Right hindlimb (tissue), 1 donor: ENCODE data around the gene DHX16.
A peak's percentile ranks its signal among the peaks of the same experiment; 100 is the strongest.
"Not testable (repeated sequence)": the region's sequence is repeated elsewhere in the genome, so short reads cannot be mapped to it uniquely, and the experiment has no call there.

ENCODE experiments used
- DNase-seq: peaks from one replicate; pipeline ENCODE4 v3.0.0-alpha.2; 2018

The DHX16 gene

DNA sequence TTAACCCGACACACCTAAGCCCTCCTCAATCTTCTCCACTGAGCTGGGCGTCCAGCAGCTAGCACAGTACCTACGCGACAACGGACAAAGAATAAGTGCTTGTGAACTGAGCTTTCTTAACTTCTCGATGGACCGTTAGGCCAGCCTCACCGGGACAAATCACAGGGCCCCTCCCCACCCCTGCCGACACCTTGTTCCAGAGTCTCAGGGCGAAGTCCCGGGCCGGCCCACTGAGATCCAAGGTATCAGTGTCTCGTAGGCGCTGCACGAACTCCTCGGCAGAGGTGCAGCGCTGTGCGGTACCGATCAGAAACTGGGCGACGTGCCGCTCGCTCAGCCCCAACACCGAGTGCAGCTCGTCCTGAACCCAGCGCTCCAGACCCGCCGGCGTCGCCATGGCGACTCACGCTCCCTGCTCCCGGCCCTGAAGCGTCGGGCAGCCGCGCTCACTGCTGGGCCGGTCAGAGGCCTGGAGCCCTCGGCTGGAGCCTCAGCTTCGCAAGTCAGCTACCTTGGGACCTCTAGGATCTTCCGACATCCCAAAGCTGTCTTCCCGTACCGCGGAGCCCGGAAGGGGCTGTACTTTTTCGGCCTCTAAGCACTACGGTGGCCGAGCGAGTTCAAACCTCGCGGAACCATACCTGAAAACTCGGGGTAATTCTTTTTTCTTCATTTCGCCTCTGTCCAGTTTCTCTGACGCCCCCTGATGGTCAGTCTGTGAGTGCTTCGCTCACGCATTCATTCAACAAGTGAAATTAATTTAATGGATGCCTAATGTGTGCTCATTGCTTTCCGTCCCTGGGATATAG is at the start of gene DHX16:
Gene DHX16 (minus strand): TSS at position 562 of the 809 bp plus-strand sequence. CDS start 165 bp downstream, at position 397.
- peak; percentile 97 for DNase-seq

DNA sequence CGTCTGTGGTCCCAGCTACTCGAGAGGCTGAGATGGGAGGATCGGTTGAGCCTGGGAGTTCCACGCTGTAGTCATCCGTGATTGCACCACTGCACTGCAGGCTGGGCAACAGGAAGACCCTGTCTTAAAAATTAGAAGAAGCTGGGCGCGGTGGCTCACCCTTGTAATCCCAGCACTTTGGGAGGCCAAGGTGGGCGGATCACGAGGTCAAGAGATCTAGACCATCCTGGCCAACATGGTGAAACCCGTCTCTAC is 49.1 kb upstream of the DHX16 start:
- DNase-seq: not testable (repeated sequence)

DNA sequence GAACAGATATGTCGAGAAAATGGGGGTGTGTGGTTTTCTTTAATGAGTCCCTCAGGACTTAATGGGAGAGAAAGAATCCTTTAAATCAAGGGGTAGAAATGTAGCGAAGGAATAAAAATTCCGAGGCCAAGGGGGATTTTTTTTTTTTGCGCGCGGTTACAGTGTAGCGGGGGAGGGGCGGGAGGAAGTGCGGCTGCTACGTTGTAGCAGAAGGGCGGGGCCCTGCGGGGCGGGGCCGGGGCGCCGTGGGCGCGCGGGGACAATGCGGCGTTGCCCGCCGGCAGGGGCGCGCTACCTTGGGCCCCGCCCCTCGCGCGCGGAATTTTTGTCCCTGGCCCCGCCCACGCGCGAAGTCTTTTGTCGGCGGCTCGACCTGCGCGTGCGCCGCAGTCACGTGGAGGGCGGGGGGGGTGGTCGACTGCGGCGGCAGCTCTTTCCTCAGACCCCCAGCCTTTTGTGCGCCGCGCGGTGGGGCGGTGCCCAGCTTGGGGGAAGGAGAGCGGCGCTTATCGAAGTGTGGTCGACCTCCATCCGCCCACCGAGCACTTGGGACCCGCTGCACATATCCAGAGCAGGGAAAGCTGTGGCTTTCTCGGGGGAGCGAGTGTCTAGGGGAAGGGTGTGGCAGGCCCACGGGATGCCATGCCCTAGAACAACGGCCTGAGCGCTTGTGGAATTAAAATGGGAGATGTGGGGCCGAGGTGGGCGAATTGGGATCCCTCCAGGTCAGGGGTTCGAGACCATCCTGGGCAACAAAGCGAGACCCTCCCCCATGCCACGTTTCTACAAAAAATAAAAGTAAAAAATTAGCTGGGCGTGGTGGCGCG is 48.6 kb upstream of the DHX16 start:
- DNase-seq: peak; percentile 94

DNA sequence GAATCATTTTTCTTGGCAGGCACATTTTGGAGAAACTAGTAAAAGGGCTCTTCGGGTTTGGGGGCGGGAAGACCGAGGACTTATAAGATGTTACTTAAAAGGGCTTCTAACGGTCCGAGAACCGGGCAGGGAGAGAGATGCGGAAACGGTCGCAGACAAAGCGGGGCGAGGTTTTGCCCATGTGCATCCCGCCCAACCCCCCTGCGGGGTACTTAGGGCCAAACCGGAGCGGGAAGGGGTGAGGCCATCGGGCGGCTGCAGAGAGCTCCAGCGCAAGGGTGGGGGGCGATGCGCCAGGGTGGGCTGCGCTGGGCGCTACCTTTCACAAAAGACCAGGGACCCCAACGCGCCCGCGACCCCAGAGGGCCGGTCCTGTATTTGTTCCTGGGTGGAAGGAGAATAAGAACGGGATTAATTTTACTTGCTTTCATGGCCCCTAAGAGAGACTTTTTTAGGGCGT is 48.0 kb upstream of the DHX16 start:
- DNase-seq: peak; percentile 80

DNA sequence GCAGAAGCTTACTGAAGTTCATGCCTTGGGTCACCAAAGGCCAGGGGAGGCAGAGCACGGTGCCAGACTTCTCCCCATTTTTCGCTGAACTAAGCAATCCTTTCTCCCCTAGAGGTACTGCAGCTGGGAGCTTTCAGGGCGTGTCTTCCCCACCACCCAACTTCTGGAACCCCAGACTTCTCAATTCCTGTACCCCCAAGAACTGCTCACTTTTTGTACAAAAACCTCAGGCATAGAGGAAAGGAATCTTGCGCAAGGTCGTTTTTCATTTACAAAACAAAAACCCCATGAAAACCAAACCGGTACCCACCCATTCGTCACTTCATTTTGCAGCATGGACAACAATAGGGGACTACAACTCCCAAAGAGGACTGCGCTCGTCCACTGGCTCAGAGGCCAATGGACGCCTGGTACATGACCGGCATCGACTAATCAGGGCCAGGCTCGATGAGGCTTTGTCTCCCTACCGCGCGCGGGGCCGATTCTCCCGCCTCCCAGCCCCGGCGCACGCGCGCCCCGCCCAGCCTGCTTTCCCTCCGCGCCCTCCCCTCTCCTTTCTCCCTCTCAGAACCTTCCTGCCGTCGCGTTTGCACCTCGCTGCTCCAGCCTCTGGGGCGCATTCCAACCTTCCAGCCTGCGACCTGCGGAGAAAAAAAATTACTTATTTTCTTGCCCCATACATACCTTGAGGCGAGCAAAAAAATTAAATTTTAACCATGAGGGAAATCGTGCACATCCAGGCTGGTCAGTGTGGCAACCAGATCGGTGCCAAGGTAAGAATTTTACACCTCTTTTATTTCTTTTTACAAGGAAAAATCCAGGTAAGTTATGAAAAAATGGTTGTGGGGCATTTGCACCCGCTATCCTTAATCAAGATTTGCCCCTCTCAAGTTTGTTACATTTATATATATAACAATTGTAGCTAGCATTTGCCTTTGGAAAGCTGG is 47.3 kb upstream of the DHX16 start, which contains the start of gene TUBB:
Gene TUBB (plus strand): TSS at position 562 of the 947 bp plus-strand sequence. CDS start 155 bp downstream, at position 717.
- peak; percentile 98 for DNase-seq

DNA sequence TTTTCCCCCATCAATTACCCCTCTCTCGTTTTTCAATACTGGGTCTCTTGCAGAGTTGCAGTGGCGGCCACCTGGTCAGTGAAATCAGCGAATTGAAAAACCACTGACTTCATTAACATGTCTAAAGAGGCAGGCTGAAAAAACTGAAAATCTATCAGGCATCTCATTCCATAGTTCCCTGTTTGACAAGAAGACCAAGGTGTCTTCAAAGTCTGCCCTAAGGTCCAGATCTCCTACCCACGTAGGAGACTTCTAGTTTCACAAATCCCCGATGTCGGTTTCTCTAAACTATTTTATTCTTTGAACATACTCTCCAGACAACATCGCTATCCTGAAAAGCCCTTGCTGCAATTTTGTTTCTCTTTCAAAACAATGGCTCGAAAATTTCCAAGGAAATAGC is 46.5 kb upstream of the DHX16 start:
- DNase-seq: no peak

DNA sequence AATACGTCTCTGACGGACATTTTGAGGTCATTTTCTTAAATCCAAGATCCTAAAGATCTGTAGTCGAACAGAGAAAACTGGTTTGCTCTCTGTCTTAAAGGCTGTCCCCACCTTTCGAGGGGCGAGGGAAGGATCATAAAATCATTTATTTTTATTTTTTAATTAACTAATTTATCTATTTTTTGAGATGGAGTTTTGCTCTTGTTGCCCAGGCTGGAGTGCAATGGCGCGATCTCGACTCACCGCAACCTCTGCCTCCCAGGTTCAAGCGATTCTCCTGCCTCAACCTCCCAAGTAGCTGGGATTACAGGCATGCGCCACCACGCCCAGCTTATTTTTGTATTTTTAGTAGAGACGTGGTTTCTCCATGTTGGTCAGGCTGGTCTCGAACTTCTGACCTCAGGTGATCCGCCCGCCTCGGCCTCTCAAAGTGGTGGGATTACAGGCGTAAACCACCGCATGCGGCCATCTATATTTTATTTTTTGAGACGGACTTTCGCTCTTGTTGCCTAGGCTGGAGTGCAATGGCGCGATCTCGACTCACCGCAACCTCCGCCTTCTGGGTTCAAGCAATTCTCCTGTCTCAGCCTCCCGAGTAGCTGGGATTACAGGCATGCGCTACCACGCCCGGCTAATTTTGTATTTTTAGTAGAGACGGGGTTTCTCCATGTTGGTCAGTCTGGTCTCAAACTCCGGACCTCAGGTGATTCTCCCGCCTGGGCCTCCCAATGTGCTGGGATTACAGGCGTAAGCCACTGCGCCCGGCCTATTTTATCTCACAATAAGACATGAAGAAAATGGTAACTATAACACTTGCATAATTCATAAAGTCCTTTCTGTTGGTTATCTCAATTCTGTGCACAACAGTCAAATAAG is 45.3 kb upstream of the DHX16 start:
- not testable (repeated sequence) for DNase-seq

DNA sequence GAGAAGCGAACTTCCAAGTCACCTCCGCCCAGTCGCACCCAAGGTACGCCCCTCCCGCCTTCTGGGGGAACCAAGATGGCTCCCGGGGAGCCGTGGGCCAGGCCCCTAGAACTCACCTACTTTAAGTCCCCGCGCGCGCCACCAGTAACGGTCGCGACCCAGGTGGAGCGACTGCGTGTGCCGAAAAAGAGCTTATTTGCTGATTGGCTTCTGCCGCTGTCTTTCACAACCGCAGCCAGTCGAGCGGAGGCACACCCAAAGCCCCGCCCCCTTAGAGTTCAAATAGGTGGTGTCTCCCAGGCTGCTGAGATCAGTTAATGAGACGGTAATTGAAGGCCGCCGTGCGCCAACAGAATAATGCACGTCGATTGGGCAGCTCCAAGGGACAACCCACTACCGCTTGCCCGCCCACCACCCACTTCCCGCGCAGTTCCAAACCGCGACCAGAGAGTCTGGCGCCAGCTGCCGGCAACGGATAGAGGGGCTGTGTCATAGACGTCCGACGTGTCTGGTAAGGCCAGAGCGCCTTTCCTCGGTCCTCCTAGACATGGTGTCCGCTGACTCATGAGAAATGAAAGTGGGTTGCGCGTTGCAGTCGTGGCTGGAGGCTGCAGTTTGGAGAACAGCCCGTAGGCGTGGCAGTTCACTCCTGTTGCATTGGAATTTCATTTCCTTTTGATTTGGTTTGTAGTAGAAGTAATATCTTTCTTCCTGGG is 44.5 kb upstream of the DHX16 start, which contains the start of gene MDC1:
Gene MDC1 (minus strand): TSS at position 153 of the 716 bp plus-strand sequence. CDS start 2,106 bp downstream, outside the sequence.
- DNase-seq: peak; percentile 100

DNA sequence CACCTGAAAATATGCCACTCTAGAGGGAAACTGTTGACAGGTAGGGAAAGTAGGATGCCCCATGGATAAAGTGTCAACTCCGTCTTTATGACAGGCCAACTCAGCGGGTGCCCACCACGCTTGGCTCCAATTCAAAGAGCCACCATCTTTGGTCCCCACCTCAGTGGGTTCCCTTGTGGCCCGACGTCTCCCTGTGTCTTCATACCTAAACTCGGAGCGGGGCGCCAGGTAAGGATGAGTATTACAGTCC is 44.0 kb upstream of the DHX16 start:
- DNase-seq: no peak

DNA sequence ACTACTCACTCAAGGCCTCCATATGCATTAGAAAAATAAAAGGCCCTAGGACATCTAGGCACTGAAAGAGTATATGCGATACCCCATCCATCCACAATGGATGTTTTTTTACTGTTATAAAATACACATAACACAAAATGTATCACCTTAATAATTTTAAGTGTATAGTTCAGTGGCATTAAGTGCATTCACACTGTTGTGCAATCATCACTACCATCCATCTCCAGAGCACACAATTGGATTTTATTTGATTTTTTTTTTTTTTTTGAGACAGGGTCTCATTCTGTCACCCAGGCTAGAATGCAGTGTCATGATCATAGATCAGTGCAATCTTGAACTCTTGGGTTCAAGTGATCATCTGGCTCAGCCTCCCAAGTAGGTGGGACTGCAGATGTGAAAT is 41.5 kb upstream of the DHX16 start:
- DNase-seq: no peak

DNA sequence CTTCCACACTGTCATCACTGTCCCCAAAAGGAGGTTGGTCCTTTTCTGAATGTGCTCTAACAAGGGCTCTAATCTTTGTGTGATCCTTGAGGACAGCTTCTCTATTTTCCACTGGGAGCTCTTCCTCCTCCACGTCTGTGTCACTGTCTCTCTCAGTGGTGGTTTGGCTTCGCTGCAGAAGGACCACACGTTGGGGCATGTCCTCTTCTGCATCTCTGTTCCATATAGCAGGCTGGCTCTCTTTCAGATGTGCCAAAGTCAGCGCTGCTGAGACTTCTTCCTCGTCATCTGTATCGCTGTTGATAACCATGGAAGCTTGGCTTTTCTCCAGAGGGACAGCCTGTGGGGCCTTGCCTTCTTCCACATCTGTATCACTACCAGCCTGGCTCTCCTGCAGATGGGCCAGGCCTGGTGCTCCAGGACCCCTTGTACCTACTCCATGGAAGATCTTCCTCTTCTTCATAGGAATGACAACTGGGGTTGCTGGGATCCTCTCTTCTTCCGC is 39.7 kb upstream of the DHX16 start:
- DNase-seq: no peak

DNA sequence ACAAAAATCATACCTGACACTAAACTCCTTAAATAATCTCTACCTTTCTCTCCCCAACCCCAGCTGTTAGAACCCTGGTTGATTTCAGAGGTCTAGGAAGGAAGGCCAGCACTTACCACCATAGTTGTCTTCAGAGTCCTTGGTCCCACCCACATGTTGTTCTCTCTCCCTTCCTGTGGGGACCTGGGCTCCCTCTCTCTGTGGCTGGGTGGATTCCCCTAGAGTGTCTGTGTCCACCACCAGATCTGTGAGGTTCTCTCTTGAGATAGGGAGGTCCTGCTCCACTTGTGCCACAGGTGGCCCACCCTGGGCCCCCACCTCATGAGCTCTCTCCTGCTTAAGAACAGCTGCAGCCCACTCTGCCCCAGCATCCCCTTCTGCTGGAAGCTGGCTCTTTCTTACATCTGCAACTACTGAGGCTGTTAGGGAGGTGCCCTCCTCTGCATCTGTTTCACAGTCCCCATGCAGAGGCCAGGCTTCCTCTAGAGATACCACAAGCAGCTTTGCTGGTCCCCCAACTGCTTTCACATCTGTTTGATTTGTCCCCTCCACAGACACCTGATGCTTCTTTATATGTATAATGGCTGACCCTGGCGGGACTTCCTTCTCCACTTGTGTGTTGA is 39.1 kb upstream of the DHX16 start:
- DNase-seq: no peak

DNA sequence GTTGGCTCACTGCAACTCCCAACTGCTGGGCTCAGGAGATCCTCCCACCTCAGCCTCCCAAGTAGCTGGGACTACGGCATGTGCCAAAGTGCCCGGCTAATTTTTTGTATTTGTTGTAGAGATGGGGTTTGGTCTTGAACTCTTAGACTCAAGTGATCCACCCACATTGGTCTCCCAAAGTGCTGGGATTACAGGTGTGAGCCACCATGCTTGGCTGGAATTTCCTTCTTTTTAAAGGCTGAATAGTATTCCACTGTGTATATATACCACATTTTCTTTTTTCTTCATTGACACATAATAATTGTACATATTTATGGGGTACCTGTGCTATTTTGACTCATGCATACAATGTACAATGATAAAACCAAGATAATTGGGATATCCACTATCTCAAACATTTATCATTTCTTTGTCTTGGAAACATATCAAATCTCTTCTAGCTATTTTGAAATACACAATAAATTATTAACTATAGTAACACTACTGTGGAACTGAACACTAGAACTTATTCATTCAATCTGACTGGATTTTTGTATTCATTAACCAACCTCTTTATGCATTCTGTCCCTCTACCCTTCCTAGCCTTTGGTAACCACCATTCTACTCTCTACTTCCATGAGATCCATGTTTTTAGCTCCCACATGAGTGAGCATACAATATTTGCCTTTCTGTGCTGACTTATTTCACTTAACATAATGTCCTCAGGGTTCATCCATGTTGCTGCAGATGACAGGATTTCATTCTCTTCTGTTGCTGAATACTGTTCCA is 36.5 kb upstream of the DHX16 start:
- DNase-seq: no peak

DNA sequence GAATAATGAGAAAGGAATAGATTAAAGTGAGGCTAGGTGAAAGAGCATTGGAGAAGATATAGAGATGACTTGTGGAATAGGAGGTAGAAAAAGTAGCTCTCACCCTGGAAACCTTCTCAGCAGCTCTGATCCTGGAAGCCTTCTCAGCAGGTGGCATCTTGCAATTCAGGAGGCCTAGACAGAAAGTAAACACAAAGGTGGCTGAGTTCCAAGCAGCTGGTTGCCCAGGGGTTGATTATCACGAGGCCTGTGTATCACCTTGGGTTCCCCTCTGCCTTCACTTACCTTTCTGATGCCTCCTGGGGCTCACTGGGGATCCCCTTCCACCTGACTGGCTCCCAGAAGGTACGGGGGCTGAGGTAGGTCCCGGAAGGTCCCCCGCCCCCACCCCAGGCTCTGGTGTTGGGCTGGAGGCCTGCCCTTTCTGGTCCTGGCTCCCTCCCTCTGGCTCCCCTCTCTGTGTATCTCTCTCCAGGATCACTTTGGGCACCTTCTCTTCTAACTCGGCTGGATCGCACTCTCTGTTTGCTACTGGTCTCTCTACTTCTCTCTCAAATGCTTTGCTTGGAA is 34.6 kb upstream of the DHX16 start:
- no peak for DNase-seq

DNA sequence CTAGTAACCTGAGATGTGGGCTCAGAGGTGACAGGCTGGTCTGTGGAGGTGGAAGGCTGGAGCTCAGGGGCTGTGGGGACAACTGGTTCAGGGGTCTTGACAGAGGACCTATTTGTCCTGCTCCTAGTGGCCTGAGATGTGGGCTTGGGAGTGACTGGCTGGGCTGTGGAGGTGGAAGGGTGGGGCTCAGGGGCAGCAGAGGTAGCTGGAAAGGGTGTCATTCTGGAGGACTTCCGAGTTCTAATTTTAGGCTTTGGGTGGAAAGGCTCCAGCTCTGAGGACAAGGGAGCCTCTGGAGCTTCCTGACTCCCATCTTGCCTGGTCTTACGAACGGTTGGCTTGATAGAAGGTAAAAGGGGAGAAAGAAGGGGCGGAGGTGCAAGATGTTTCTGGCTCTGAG is 32.8 kb upstream of the DHX16 start:
- no peak for DNase-seq

DNA sequence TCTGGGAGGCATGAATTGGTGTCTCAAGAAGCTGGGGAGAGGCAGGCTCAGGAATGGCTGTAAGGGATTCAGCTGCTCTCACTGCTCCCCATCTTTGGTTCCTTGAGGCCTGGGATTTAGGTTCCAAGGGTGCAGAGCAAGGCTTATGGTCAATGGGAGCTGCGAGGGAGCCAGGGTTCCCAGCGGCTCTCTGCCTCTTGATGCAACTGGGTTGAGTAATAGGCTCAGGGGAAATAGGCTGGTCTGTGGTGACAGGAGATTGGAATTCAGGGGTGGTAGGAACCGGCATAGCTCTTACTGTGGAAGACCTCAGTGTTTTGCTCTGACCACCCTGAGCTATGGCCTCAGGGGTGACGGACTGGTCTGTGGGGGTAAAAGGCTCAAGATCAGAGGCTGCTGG is 31.0 kb upstream of the DHX16 start:
- DNase-seq: no peak

DNA sequence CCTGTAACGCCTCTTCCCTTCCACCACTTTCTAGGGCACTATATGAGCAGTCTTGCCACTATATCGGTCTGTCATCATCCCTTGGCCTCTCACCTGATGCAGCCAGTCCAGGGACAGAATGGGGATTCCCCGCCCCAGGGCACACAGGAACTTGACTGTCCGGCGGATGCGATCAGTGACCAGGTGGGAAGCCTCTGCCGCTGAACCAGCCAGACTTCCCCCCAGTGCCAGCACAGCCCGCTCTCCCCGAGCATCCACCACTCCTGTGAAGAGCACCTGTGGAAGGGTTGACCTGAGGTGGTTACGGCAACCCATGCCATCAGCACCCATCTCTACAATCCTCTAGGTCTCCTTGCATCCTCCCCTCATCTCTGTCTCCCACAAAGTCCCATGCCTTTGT is 30.2 kb upstream of the DHX16 start:
- no peak for DNase-seq

DNA sequence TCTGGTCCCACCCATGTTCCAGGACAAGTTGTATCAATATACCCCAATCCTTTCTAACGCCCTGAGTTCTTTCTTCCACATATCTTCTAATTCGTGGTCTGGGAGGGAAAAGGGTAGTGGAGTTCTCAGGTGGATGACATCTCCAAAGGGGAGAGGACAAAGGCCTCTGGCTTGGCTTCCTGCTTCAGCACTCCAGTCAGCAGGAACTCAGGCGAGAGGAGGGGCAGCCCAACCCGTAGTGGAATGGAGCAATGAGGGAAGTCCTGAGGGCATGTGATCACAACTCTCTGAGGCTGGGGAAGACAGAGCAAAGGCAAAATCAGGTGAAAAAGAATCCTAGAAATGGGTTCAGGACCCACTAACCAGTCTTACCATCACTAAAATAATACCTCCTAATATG is 27.5 kb upstream of the DHX16 start:
- DNase-seq: no peak

DNA sequence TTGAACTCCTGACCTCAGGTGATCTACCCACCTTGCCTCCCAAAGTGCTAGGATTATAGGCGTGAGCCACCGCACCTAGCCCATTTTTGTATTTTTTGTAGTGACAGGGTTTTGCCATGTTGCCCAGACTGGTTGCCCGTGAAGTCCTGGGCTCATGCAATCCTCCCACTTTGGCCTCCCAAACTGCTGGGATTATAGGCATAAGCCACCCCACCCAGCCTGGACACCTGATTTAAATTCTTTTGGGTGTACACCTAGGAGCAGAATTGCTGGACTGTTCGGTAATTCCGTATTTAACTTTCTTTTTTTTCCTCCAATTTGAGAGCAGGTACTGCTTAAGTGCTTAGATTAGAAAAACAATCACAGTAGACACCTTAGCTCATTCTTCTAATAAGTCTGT is 23.6 kb upstream of the DHX16 start:
- no peak for DNase-seq
